SU-DHL-6 (cell line): ENCODE data around the gene SAFB.

ENCODE experiments used
- H2AFZ ChIP-seq: fragments of 200-600 bp; sonication (generic); 2 replicates; pipeline ENCODE4 v1.6.1; 2014; ENCODE audit warnings: low read depth, mild to moderate bottlenecking, moderate library complexity, mixed read lengths, antibody characterized with exemption, low read length; ENCODE audit not compliant: severe bottlenecking
- H3F3A ChIP-seq: fragments of 200-600 bp; shearing (Covaris generic); 2 replicates; pipeline ENCODE4 v1.6.0; 2016; ENCODE audit warnings: antibody characterized with exemption, mild to moderate bottlenecking; ENCODE audit not compliant: insufficient read depth
- H3K27ac ChIP-seq: fragments of 200-600 bp; sonication (generic); 2 replicates; pipeline ENCODE4 v1.5.1; 2016; ENCODE audit warnings: low read depth, mild to moderate bottlenecking, low read length, moderate library complexity, mixed read lengths
- H3K27me3 ChIP-seq: fragments of 200-600 bp; sonication (generic), shearing (Covaris generic); 2 replicates; pipeline ENCODE4 v1.6.0; 2014; ENCODE audit warnings: mild to moderate bottlenecking, low read length
- H3K36me3 ChIP-seq: fragments of 200-600 bp; sonication (generic); 2 replicates; pipeline ENCODE4 v1.6.1; 2014; ENCODE audit warnings: mild to moderate bottlenecking, low read length, mixed read lengths
- H3K4me2 ChIP-seq: fragments of 300-600, 200-600 bp; shearing (Covaris generic), sonication (generic); 2 replicates; pipeline ENCODE4 v1.6.0; 2014; ENCODE audit warnings: low read length, low read depth, mild to moderate bottlenecking; ENCODE audit not compliant: poor library complexity, severe bottlenecking
- H3K4me3 ChIP-seq: fragments of 200-600 bp; sonication (generic); 2 replicates; pipeline ENCODE4 v1.5.1; 2014; ENCODE audit warnings: antibody characterized with exemption, low read length, mild to moderate bottlenecking, mixed read lengths; ENCODE audit not compliant: insufficient read depth, poor library complexity, severe bottlenecking
- H3K79me2 ChIP-seq: fragments of 200-600 bp; sonication (generic); 2 replicates; pipeline ENCODE4 v1.6.1; 2014; ENCODE audit warnings: mild to moderate bottlenecking, low read length, moderate library complexity; ENCODE audit not compliant: insufficient read depth
- H3K9ac ChIP-seq: fragments of 200-600 bp; sonication (generic); 2 replicates; pipeline ENCODE4 v1.7.0; 2014; ENCODE audit warnings: mild to moderate bottlenecking, low read length
- H3K9me2 ChIP-seq: fragments of 200-600 bp; sonication (generic); replicated peaks from 2 replicates; pipeline ENCODE4 v1.6.1; 2014; ENCODE audit warnings: low read length; ENCODE audit not compliant: insufficient read depth
- H3K9me3 ChIP-seq: fragments of 200-600 bp; sonication (generic); 2 replicates; pipeline ENCODE4 v1.6.1; 2014; ENCODE audit warnings: low read length, mixed read lengths; ENCODE audit not compliant: insufficient read depth
- H4K20me1 ChIP-seq: fragments of 200-600 bp; sonication (generic); 2 replicates; pipeline ENCODE4 v1.6.1; 2014; ENCODE audit warnings: low read depth, mild to moderate bottlenecking, antibody characterized with exemption, low read length, moderate library complexity, mixed read lengths
- CTCF ChIP-seq: fragments of 200-600 bp; sonication (generic); IDR thresholded peaks from one replicate; pipeline ENCODE4 v1.5.1; 2017; ENCODE audit warnings: antibody characterized with exemption, mild to moderate bottlenecking, low read length, moderate library complexity; ENCODE audit not compliant: insufficient read depth, poor library complexity, severe bottlenecking
- EZH2phosphoT487 ChIP-seq: fragments of 200-600 bp; sonication (generic), shearing (Covaris generic); conservative IDR thresholded peaks from 2 replicates; pipeline ENCODE4 v1.6.1; 2018; ENCODE audit warnings: mild to moderate bottlenecking, antibody characterized with exemption, low read length, moderate library complexity, mixed read lengths

SAFB gene

DNA sequence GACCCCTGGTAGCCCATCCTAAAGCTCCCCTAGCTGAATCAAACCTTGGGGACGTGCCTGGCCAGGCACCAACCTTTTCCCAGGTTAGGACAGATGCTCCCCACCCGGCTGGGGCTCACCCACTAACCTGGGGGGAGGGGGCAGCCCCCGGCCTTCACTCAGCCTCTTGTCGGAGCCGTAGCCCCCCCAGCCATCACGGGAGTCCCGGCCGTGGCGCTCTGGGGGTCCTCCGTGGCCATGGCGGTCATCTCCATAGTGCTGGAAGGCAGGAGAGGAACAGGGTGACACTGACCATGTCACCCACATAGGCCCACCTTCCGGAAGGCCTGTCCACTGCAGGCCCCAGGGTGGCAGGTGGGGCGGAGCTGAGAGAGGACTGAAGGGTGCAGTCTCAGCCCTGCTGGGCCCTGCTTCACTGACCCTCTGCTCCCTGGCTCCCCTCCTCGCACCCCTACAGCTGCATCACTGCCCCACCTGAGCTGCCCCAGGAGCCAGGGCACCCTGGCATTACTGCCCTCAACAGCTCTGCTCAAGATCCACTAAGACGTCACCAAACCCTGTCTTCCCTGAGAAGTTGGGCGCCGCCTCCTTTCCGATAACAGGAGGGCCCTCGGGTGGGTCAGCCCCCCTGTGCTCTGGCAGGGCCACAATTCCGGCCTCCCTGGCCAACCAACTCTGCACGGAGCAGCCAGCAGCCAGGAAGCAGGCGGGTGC is 32.6 kb upstream of the SAFB start:
- Histone ChIP-seq H3K4me2 (no peak overlapping the region), H2AFZ (no peak overlapping the region), H3K36me3 (0 out of 2 replicates have a peak, but pooled peaks cover 6% of the 10 kb centered on the region), H3K79me2 (no peaks in the 10 kb centered on the region), H3K9me2 (no peaks in the 10 kb centered on the region), H4K20me1 (no peaks in the 10 kb centered on the region), H3K9me3 (no peaks in the 10 kb centered on the region), H3K27me3 (no peaks in the 10 kb centered on the region), H3F3A (no peaks in the 10 kb centered on the region), H3K9ac (no peak overlapping the region), H3K4me3 (no peak overlapping the region), H3K27ac (no peak overlapping the region)
- no peak for TF ChIP-seq CTCF
- no peak for TF ChIP-seq EZH2phosphoT487

GRCh38 chr19:5590865-5591154 is 32.1 kb upstream of the SAFB start:
- Histone ChIP-seq H3K36me3 (0 out of 2 replicates have a peak, but pooled peaks cover 6% of the 10 kb centered on the region), H3K9me2 (no peaks in the 10 kb centered on the region), H2AFZ (no peak overlapping the region), H4K20me1 (no peaks in the 10 kb centered on the region), H3K27me3 (no peaks in the 10 kb centered on the region), H3K9ac (no peak overlapping the region), H3K27ac (no peak overlapping the region), H3K9me3 (no peaks in the 10 kb centered on the region), H3K79me2 (no peaks in the 10 kb centered on the region), H3K4me2 (no peak overlapping the region), H3K4me3 (no peak overlapping the region), H3F3A (no peaks in the 10 kb centered on the region)
- TF ChIP-seq EZH2phosphoT487, result no peak
- no peak for TF ChIP-seq CTCF

- Histone ChIP-seq H3K36me3 (0 out of 2 replicates have a peak, but pooled peaks cover 6% of the 10 kb centered on the region), H4K20me1 (no peaks in the 10 kb centered on the region), H3K9me3 (no peaks in the 10 kb centered on the region), H2AFZ (no peak overlapping the region), H3K9me2 (no peaks in the 10 kb centered on the region), H3K27me3 (no peaks in the 10 kb centered on the region), H3K4me3 (no peak overlapping the region), H3F3A (no peaks in the 10 kb centered on the region), H3K79me2 (peaks cover 1% of the 10 kb centered on the region; the same call in 1 of the 2 replicates), H3K9ac (no peak overlapping the region), H3K27ac (no peak overlapping the region), H3K4me2 (no peak overlapping the region)
- TF ChIP-seq EZH2phosphoT487 (no peak), CTCF (no peak)
Observed at GRCh38 chr19:5591476-5591875, 31.4 kb upstream of the SAFB start.
